Measurements from ENCODE around the gene ATP9A. TPM values are rescaled to one million over a fixed set of nuclear protein-coding genes. Genes with fewer than 3 reads are reported as not detected.
"Not testable (repeated sequence)": the region's sequence is repeated elsewhere in the genome, so short reads cannot be mapped to it uniquely, and the experiment has no call there.

Gene ATP9A
- total RNA-seq, 1 experiment from 2014 or later = 31.3 TPM

DNA sequence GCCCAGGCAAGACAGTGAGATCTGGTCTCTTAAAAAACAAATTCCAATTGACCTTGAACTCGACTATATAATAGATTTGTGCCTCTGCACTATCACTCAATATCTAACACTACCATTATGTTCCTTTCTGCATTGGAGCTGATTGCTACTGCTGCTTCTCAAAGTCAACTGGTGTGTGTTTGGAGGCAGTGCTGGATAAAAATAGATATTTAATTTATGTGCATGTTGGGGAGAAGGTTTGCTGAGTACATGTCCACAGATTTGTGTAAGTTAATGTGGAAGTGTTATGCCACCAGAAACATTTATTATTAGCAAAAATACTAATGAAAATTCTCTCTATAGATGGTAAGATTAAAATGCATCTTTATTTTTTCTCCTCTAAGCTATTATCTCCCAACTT lies 39.5 kb downstream of the ATP9A start:
- no peak for ATAC-seq
- Histone ChIP-seq H3F3A (ENCODE audit: low read length, unreplicated experiment) (no peaks in the 10 kb centered on the region), H3K27ac (ENCODE audit: low read length) (no peak overlapping the region), H2AFZ (ENCODE audit: low read length) (no peak overlapping the region), H3K4me3 (ENCODE audit: low read length) (no peak overlapping the region), H3K36me3 (ENCODE audit: low read depth, low read length) (no peaks in the 10 kb centered on the region), H3K9me3 (ENCODE audit: low read length) (no peaks in the 10 kb centered on the region), H3K4me1 (ENCODE audit: insufficient read depth, low read length) (peaks cover 18% of the 10 kb centered on the region), H3K9ac (ENCODE audit: low read length) (no peak overlapping the region), H3K27me3 (ENCODE audit: low read length) (no peaks in the 10 kb centered on the region), H3K9me2 (replicated peaks; ENCODE audit: low read length) (no peaks in the 10 kb centered on the region), H3K4me2 (ENCODE audit: low read length) (no peak overlapping the region), H4K20me1 (ENCODE audit: low read length) (no peaks in the 10 kb centered on the region), H3K79me2 (ENCODE audit: low read length) (peaks cover 4% of the 10 kb centered on the region; the same call in 1 of the 2 replicates)
- BruUV-seq (replicated peaks) = no TSS peak
- intact Hi-C loops (cut with micrococcal nuclease) = no loop called here
- TF ChIP-seq EZH2 (IDR thresholded peaks at IDR 0.05; ENCODE audit: low read length, unreplicated experiment) = no peak
- no peak for TF ChIP-seq EZH2phosphoT487 (IDR thresholded peaks at IDR 0.05; ENCODE audit: borderline replicate concordance, low read length)
- TF ChIP-seq, protein P1, sequence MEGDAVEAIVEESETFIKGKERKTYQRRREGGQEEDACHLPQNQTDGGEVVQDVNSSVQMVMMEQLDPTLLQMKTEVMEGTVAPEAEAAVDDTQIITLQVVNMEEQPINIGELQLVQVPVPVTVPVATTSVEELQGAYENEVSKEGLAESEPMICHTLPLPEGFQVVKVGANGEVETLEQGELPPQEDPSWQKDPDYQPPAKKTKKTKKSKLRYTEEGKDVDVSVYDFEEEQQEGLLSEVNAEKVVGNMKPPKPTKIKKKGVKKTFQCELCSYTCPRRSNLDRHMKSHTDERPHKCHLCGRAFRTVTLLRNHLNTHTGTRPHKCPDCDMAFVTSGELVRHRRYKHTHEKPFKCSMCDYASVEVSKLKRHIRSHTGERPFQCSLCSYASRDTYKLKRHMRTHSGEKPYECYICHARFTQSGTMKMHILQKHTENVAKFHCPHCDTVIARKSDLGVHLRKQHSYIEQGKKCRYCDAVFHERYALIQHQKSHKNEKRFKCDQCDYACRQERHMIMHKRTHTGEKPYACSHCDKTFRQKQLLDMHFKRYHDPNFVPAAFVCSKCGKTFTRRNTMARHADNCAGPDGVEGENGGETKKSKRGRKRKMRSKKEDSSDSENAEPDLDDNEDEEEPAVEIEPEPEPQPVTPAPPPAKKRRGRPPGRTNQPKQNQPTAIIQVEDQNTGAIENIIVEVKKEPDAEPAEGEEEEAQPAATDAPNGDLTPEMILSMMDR (conservative IDR thresholded peaks at IDR 0.05; ENCODE audit: low read depth, low read length) = no peak
- POLR2A ChIA-PET (ENCODE audit: unreplicated experiment) = no interaction called here
- DNase-seq = no peak
- CTCF ChIA-PET = no interaction called here

DNA sequence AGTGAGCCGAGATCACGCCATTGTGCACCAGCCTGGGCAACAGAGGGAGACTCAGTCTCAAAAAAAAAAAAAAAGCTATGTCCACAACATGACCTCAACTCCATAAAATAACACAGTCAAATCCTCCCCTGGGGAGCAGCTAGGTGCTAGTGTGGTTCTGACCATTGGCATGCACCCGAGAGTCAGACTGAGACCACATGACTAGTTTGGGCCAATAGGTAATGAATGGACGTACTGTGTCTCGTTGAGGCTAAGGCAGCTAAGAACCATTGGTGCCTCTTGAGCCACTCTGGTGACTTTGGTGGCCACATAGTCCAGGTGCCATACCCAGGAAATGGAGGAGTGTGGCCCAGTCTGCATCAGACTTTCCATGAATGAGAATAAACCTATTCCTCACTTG lies 40.3 kb downstream of the ATP9A start:
- DNase-seq = no peak
- Histone ChIP-seq H3K27ac (ENCODE audit: low read length) (no peak overlapping the region), H3K9me2 (replicated peaks; ENCODE audit: low read length) (no peaks in the 10 kb centered on the region), H3K27me3 (ENCODE audit: low read length) (no peaks in the 10 kb centered on the region), H3K4me1 (ENCODE audit: insufficient read depth, low read length) (peaks cover 18% of the 10 kb centered on the region), H3K36me3 (ENCODE audit: low read depth, low read length) (no peaks in the 10 kb centered on the region), H3F3A (ENCODE audit: low read length, unreplicated experiment) (no peaks in the 10 kb centered on the region), H3K9me3 (ENCODE audit: low read length) (no peaks in the 10 kb centered on the region), H3K9ac (ENCODE audit: low read length) (no peak overlapping the region), H3K4me3 (ENCODE audit: low read length) (no peak overlapping the region), H2AFZ (ENCODE audit: low read length) (no peak overlapping the region), H3K79me2 (ENCODE audit: low read length) (peaks cover 4% of the 10 kb centered on the region; the same call in 1 of the 2 replicates), H3K4me2 (ENCODE audit: low read length) (no peak overlapping the region), H4K20me1 (ENCODE audit: low read length) (no peaks in the 10 kb centered on the region)
- intact Hi-C loops (cut with micrococcal nuclease) = no loop called here
- BruUV-seq (replicated peaks) = no TSS peak
- ATAC-seq = no peak
- ChIA-PET CTCF (no interaction called here), POLR2A (ENCODE audit: unreplicated experiment) (no interaction called here)
- TF ChIP-seq, protein P1 (conservative IDR thresholded peaks at IDR 0.05; ENCODE audit: low read depth, low read length) = no peak
- TF ChIP-seq EZH2 (IDR thresholded peaks at IDR 0.05; ENCODE audit: low read length, unreplicated experiment) = no peak
- TF ChIP-seq EZH2phosphoT487 (IDR thresholded peaks at IDR 0.05; ENCODE audit: borderline replicate concordance, low read length) = no peak

DNA sequence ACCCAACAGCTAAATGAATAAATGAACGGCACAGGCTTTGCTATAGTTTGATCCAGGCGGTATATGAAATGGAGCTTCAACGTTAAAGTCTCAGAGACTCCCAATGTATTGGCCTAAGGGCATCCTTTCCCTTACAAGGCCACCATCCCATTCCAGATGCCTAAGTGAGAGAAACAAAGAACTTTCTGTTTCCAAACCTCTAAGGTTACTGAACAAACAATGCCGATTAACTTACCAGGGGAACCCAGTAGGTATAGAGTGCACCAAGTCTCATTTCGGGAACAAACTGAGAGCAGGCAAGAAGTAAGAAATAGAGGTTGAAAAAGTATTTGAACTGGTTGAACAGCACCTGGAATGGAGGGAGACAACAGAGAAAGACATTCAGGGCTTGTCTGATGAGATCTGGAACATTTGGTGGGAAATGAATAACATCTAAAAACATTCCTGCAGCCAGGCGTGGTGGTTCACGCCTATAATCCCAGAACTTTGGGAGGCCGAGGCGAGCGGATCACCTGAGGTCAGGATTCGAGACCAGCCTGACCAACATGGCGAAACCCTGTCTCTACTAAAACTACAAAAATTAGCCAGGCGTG lies 42.5 kb downstream of the ATP9A start:
- TF ChIP-seq EZH2 (IDR thresholded peaks at IDR 0.05; ENCODE audit: low read length, unreplicated experiment) = no peak
- TF ChIP-seq, protein P1 (conservative IDR thresholded peaks at IDR 0.05; ENCODE audit: low read depth, low read length) = no peak
- TF ChIP-seq EZH2phosphoT487 (IDR thresholded peaks at IDR 0.05; ENCODE audit: borderline replicate concordance, low read length) = no peak
- Histone ChIP-seq H3K9ac (ENCODE audit: low read length) (peak overlapping the region; percentile 41), H3K4me3 (ENCODE audit: low read length) (no peak overlapping the region), H3K27ac (ENCODE audit: low read length) (peak overlapping the region; percentile 76), H2AFZ (ENCODE audit: low read length) (no peak overlapping the region), H3K27me3 (ENCODE audit: low read length) (no peaks in the 10 kb centered on the region), H3K4me1 (ENCODE audit: insufficient read depth, low read length) (peaks cover 39% of the 10 kb centered on the region), H3K9me2 (replicated peaks; ENCODE audit: low read length) (no peaks in the 10 kb centered on the region), H3K36me3 (ENCODE audit: low read depth, low read length) (no peaks in the 10 kb centered on the region), H3K79me2 (ENCODE audit: low read length) (no peaks in the 10 kb centered on the region), H3F3A (ENCODE audit: low read length, unreplicated experiment) (no peaks in the 10 kb centered on the region), H3K9me3 (ENCODE audit: low read length) (no peaks in the 10 kb centered on the region), H4K20me1 (ENCODE audit: low read length) (no peaks in the 10 kb centered on the region), H3K4me2 (ENCODE audit: low read length) (peak overlapping the region; percentile 51)
- ATAC-seq (peak; percentile 99), DNase-seq (peak; percentile 98)
- ChIA-PET POLR2A (ENCODE audit: unreplicated experiment) (no interaction called here), CTCF (no interaction called here)
- no TSS peak for BruUV-seq (replicated peaks)
- intact Hi-C loops (cut with micrococcal nuclease) = no loop called here

DNA sequence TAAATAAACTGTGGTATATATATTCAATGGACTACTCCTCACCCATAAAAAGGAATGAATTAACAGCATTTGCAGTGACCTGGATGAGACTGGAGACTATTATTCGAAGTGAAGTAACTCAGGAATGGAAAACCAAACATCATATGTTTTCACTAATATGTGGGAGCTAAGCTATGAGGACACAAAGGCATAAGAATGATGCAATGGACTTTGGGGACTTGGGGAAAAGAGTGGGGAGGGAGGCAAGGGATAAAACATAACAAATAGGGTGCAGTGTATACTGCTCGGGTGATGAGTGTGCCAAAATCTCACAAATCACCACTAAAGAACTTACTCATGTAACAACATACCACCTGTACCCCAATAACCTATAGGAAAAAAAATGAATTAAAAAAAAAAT lies 45.2 kb downstream of the ATP9A start:
- CTCF ChIA-PET, ATAC-seq: not testable (repeated sequence)
- POLR2A ChIA-PET (ENCODE audit: unreplicated experiment) = interaction anchor here (0.6 kb wide), 1 partner anchor 149 kb away, joined by 6 read pairs; no protein-coding TSS in a partner anchor

More for the DNA sequence above, 45.2 kb downstream of the ATP9A start:
- H3K36me3 ChIP-seq (ENCODE audit: low read depth, low read length); H3K9me2 ChIP-seq (replicated peaks; ENCODE audit: low read length); BruUV-seq (replicated peaks); DNase-seq; H3K79me2 ChIP-seq (ENCODE audit: low read length); H3K4me3 ChIP-seq (ENCODE audit: low read length); H3F3A ChIP-seq (ENCODE audit: low read length, unreplicated experiment); H3K27me3 ChIP-seq (ENCODE audit: low read length); intact Hi-C loops (cut with micrococcal nuclease); H4K20me1 ChIP-seq (ENCODE audit: low read length); H3K4me2 ChIP-seq (ENCODE audit: low read length); H2AFZ ChIP-seq (ENCODE audit: low read length); H3K9me3 ChIP-seq (ENCODE audit: low read length): not testable (repeated sequence)
- Histone ChIP-seq H3K4me1 (ENCODE audit: insufficient read depth, low read length) (peaks cover 39% of the 10 kb centered on the region), H3K9ac (ENCODE audit: low read length) (peak overlapping the region; percentile 14; the same call in 1 of the 2 replicates), H3K27ac (ENCODE audit: low read length) (peak overlapping the region; percentile 79)

Measured in PC-3 (cell line).